ENCODE measurements around the gene SLC35F1. TPM values are rescaled to one million over a fixed set of nuclear protein-coding genes. Genes with fewer than 3 reads are reported as not detected.

The SLC35F1 gene
- total and polyA plus RNA-seq, 2 donors: 0.14 TPM

Other genes with a start within 250 kb of the SLC35F1 start
- gene NUS1, start 231.8 kb upstream of the SLC35F1 start, total RNA-seq: 10.0 TPM
- 25.1 TPM for gene NUS1, start 231.8 kb upstream of the SLC35F1 start, polyA plus RNA-seq

Data from thymus (tissue), 2 donors.